ENCODE measurements around the gene ARHGEF16.

- TF ChIP-seq CTCF (IDR thresholded peaks at IDR 0.05) (no peak), POLR2A (IDR thresholded peaks at IDR 0.05) (no peak), POLR2AphosphoS5 (IDR thresholded peaks at IDR 0.05) (no peak)
These were observed 9.0 kb downstream of the ARHGEF16 start for GRCh38 chr1:3463408-3463863.
